AG04450 (cell line): ENCODE results near the gene RBM12. TPM values are rescaled to one million over a fixed set of nuclear protein-coding genes. Genes with fewer than 3 reads are reported as not detected.

Source experiments
- CTCF ChIA-PET: fragments of 300-600, 350-600 bp; formaldehyde crosslinking; extraction: SDS; loops from one replicate; lab custom pipeline; 2022; ENCODE audit warnings: antibody characterized with exemption, inconsistent platforms; lab: Charles Lee
- POLR2A ChIA-PET: fragments of 350-600 bp; formaldehyde crosslinking; extraction: SDS; loops from one replicate; lab custom pipeline; 2021; ENCODE audit warnings: antibody characterized with exemption, inconsistent platforms; lab: Yijun Ruan, JAX
- DNase-seq: peaks from one replicate; pipeline ENCODE4 v3.0.0-alpha.2; 2011; ENCODE audit warnings: low read depth, low spot score
- H3K27ac ChIP-seq: one replicate; pipeline ENCODE4 v1.5.1; 2012; ENCODE audit warnings: low read depth, low read length, control low read depth
- H3K27me3 ChIP-seq: one replicate; pipeline ENCODE4 v1.6.0; 2012; ENCODE audit warnings: low read length; ENCODE audit not compliant: control insufficient read depth, insufficient read depth
- H3K4me3 ChIP-seq: 2 replicates; pipeline ENCODE4 v1.5.1; 2011; ENCODE audit warnings: mild to moderate bottlenecking, low read depth, low read length, control low read depth
- H3K9me3 ChIP-seq: 2 replicates; pipeline ENCODE4 v1.5.1; 2012; ENCODE audit warnings: low read length; ENCODE audit not compliant: control insufficient read depth, insufficient read depth
- CTCF ChIP-seq: IDR thresholded peaks from 2 replicates; pipeline ENCODE4 v1.5.1; 2011; ENCODE audit warnings: low read depth, low read length, control low read depth, inconsistent platforms
- polyA plus RNA-seq: library from polyadenylated mRNA; depleted of rRNA; stranded (reverse); fragments of >200 nt; gene quantifications from 2 replicates; pipeline ENCODE4 v1.2.3, GENCODE V29; 2011

Gene RBM12
- polyA plus RNA-seq, 1 experiment = 91.1 TPM

GRCh38 chr20:35616465-35617396 lies 48.0 kb downstream of the RBM12 start:
- DNase-seq = peak; percentile 98
- H3K27me3 ChIP-seq = no peaks in the 10 kb centered on the region
- H3K27ac ChIP-seq = peak overlapping the region; percentile 57
- H3K4me3 ChIP-seq = peak overlapping the region; percentile 64
- no peak for TF ChIP-seq CTCF
- H3K9me3 ChIP-seq = no peaks in the 10 kb centered on the region; the same call in 1 of the 2 replicates
- CTCF ChIA-PET = interaction anchor here (1.1 kb wide), 1 partner anchor 13 kb away, joined by 3 read pairs; no protein-coding TSS in a partner anchor
- POLR2A ChIA-PET = interaction anchor here (0.6 to 3.6 kb wide), 13 partner anchors 9 to 327 kb away, joined by 3 to 11 read pairs (median 3); partner anchors contain the start of genes CPNE1, ERGIC3, NFS1 and RBM12

GRCh38 chr20:35615667-35616464 lies 48.8 kb downstream of the RBM12 start, which contains the start of gene SPAG4:
TSS of gene SPAG4 (plus strand) at chr20:35615829. CDS start at chr20:35616004, 175 bp downstream.
- CTCF ChIA-PET = interaction anchor here (0.6 to 0.8 kb wide), 3 partner anchors 9 to 1806 kb away, joined by 5 to 7 read pairs (median 7); no protein-coding TSS in a partner anchor
- no peak for TF ChIP-seq CTCF
- H3K27ac ChIP-seq = peak within 1 kb of the TSS; percentile 89

GRCh38 chr20:35611482-35611881 lies 53.2 kb downstream of the RBM12 start:
- CTCF ChIA-PET = no interaction called here
- Histone ChIP-seq H3K4me3 (no peak overlapping the region), H3K27ac (no peak overlapping the region), H3K27me3 (no peaks in the 10 kb centered on the region), H3K9me3 (no peaks in the 10 kb centered on the region; the same call in 1 of the 2 replicates)
- no peak for DNase-seq
- POLR2A ChIA-PET = no interaction called here
- no peak for TF ChIP-seq CTCF

More at GRCh38 chr20:35615667-35616464, 48.8 kb downstream of the RBM12 start, which contains the start of gene SPAG4:
- peak within 1 kb of the TSS; percentile 64 for H3K4me3 ChIP-seq
- no peaks in the 10 kb centered on the region; the same call in 1 of the 2 replicates for H3K9me3 ChIP-seq
- POLR2A ChIA-PET = interaction anchor here (0.6 to 2.3 kb wide), 12 partner anchors 9 to 360 kb away, joined by 3 to 7 read pairs (median 4); partner anchors contain the start of gene ERGIC3
- no peaks in the 10 kb centered on the region for H3K27me3 ChIP-seq
- DNase-seq = no peak

- no peak for TF ChIP-seq CTCF
- CTCF ChIA-PET = no interaction called here
- Histone ChIP-seq H3K4me3 (no peak overlapping the region), H3K9me3 (no peaks in the 10 kb centered on the region), H3K27ac (no peak overlapping the region), H3K27me3 (no peaks in the 10 kb centered on the region)
- DNase-seq = no peak
- POLR2A ChIA-PET = no interaction called here
Observed at GRCh38 chr20:35610833-35611427, 53.8 kb downstream of the RBM12 start.
